LNCAP (cell line): Measurements from ENCODE around the gene PEAK3.

ENCODE experiments used
- CTCF ChIP-seq: fragments of 450-650 bp; IDR thresholded peaks from 2 replicates; pipeline ENCODE4 v1.5.1; 2017; ENCODE audit warnings: mild to moderate bottlenecking

Gene PEAK3

GRCh38 chr19:2289714-2290435 is 7.9 kb upstream of the PEAK3 start:
- no peak for TF ChIP-seq CTCF

GRCh38 chr19:2288818-2289713 is 7.1 kb upstream of the PEAK3 start:
- TF ChIP-seq CTCF = no peak

GRCh38 chr19:2288338-2288817 is 6.4 kb upstream of the PEAK3 start:
- TF ChIP-seq CTCF = no peak

- no peak for TF ChIP-seq CTCF
These were observed 5.8 kb upstream of the PEAK3 start for GRCh38 chr19:2287585-2288337.

- no peak for TF ChIP-seq CTCF
These were observed 4.6 kb upstream of the PEAK3 start for GRCh38 chr19:2286402-2287140.

GRCh38 chr19:2283835-2284507 is 2.0 kb upstream of the PEAK3 start:
- TF ChIP-seq CTCF = no peak
